IPS DF 19.7 (cell line): ENCODE measurements around the gene RAB27A.
"Not testable (repeated sequence)": the region's sequence is repeated elsewhere in the genome, so short reads cannot be mapped to it uniquely, and the experiment has no call there.

Experiments
- DNase-seq: peaks from one replicate; pipeline ENCODE4 v3.0.0-alpha.2; 2013; ENCODE audit warnings: low read depth, low spot score

RAB27A gene

GRCh38 chr15:55250392-55250791 is 39.2 kb downstream of the RAB27A start:
- DNase-seq = no peak

DNA sequence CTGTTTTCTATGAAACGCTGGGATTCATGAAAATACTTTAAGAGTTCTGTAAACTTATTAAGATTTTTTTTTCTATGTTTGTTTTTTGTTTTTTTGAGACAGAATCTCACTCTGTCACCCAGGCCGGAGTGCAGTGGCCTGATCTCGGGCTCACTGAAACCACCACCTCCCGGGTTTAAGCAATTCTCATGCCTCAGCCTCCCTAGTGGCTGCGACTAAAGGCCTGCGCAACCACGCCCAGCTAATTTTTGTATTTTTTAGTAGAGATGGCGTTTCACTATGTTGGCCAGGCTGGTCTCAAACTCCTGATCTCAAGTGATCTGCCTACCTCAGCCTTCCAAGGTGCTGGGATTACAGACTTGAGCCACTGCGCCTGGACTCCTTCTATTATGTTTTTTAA is 39.7 kb downstream of the RAB27A start:
- DNase-seq = not testable (repeated sequence)

- no peak for DNase-seq
Measured at GRCh38 chr15:55248895-55249294, 40.7 kb downstream of the RAB27A start.

DNA sequence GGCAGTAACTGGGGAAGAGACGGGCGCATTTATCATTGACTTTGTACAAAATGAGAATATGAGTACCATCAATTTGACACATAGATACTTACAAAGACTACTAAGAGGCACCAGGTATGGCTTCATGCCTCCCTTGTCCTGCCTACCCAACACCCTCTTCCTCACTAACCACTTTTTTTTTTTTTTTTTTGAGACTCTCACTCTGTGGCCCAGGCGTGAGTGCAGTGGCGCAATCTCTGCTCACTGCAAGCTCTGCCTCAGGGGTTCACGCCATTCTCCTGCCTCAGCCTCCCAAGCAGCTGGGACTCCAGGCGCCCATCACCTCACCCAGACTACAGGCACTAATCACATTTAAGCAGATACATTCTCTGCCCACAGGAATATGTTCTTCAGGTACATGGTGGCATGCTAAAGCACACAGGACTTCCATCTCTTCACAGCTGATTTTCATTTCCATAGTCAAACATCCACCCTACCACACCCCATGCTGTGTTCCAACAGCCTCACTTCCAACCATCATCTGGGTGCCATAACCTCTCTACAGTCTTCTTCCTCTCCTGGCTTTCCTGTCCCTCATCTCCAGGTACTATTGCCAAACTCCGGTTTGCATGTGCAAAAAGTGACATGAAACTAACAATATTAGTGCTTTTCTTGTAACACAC is 41.7 kb downstream of the RAB27A start:
- no peak for DNase-seq

GRCh38 chr15:55247311-55247710 is 42.3 kb downstream of the RAB27A start:
- DNase-seq = no peak

DNA sequence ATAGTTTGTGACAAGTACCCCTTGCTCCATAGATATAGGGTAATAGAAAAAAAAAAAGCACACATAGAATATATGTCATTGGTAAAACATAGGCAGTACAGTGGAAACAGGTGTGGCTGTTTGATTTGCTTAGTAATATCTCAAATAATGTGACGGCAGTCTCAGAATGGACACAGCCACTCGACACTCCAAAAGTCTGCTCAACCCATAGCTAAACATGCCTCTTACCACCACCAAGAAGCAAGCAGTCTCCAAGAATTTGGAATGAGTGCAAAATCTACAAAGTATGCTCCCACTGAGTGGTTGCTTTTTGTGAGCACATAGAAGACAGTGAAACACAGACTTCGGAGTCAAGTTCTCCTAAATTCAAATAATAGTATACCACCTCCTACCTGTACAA is 43.0 kb downstream of the RAB27A start:
- no peak for DNase-seq

DNA sequence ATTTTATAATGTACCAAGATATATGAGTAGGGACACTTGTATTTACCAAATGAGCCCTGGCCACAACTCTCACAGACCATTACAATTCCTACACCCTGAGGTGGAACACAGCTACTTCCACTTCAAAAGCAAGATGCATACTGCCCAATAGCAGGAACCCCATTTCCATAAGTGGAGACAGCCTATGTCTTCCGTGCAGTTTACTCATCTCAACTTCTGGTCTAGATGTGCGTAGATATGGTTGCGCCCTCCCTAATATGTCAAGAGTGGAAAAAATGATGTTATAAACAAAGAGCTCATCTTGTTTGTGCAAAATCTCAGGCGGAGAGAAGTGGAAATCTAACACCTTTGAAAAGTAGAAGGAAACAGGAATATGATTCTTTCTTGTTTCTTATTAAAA is 44.6 kb downstream of the RAB27A start:
- no peak for DNase-seq

GRCh38 chr15:55241891-55242290 is 47.7 kb downstream of the RAB27A start:
- DNase-seq = no peak

- DNase-seq = no peak
Measured at GRCh38 chr15:55241186-55241585, 48.4 kb downstream of the RAB27A start.

DNA sequence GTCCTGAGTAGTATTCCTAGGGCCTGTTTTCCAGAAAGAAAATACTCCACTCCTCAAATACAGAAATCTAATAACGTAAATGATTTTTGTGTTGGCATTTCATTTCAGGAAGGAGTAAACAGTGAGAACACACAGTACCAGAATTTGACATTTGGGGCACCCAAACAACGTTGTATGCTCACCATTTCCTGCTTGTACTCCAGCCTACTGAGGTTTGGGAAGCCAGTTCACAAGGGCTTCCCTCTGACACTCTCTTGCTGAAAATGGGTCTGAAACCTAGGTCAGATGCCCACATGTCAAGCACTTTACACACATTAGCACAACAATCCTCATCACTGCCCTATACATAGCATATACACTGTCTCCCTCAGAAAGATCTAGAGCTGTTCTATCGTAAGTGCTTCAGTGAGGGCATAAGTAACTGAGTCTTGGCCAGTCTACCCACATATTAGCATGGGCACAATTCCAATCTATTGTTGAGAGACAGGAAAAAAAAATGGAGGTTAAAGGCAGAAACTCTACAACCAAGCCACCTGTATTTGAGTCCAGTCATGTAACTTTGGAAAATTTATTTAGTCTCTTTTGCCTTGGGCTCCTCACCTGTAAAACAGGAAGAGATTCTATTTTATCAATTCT is 49.4 kb downstream of the RAB27A start:
- no peak for DNase-seq

GRCh38 chr15:55239440-55240124 is 50.0 kb downstream of the RAB27A start:
- DNase-seq = no peak

DNA sequence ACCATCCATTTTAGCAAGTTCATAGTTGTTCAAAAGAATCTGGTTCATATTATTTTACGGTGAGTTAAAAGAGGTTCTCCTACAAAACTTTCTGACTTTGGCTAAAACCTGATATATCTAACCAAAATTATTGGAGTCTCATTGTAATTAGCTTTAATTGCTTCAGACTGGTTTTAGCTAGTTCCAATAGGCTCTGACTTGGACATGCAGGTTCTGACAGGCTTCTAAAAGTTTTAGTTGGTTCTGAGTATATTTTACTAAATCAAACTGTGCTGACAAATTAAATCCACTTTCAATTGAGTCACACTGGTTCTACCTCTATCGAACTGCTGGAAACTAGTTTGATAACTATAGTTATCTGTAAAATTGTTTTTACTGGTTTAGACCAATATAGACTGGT is 50.7 kb downstream of the RAB27A start:
- no peak for DNase-seq

DNA sequence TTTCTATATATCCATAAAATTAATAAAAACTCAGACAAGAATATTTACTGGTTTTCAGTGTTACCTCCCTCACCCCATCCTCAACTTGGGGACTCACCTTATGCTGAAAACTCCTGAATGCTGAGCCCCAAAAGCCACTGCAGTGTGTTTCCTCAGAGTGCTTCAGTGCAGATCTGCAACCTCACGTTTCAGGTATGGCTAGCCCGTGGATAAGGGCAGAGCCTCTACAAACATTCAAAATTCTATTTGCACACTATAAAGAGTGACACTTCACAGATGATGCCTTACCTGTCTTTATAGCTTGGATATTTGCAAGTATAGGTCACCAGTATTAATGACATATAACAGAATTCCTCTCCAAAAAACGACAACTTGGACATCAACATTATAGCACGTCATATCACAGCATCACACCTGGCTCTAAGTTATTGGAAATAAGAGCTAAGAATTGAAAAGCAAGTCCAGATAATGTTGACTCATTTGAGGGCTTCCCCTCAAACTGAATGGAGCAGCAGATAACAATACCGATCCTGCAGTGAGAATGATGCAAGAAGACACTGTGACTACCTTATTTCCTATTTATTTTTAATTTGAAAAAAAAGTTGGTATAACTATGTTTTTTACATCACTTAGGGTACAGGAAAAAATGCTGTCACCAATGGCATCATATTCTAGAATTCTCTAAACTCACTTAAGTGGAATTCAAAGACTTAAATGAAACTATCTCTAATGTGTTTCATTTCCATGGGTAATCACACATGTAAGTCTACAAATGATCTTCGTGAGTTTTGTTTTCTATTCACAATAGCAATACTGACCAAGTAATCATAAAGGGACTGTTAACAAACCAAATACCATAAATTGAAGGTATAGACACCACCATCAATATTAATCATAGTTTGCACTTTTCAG is 52.1 kb downstream of the RAB27A start:
- no peak for DNase-seq

DNA sequence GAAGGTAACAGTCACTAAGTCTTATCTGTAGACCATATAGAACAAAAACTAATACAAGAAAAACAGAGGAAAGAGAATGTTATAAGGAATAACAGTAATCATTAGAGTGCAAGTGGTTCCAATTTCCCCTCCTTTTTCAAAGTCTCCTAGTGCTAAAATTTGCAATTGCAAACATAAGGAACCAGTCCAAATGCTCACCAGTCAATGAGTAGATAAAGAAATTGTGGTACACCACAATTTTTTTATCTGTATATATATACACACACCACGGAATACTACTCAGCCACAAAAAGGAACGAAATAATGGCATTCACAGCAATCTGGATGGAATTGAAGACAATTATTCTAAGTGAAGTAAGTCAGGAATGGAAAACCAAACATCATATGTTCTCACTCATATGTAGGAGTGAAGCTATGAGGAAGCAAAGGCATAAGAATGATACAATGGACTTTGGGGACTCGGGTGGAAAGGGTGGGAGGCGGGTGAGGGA is 54.0 kb downstream of the RAB27A start:
- DNase-seq = no peak

DNA sequence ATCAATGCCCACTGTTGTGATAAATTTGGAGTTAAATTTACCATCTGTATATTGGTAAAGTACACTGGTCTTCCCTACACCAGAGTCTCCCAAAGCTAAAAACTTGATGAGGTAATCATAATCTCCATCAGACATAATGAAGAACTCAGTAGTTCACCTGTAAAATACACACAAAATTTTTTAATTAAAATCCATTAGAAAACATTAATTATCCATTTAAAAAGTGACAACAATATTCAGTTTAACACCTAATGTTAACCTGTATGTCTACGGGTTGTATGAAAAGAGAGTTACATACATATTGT is 54.9 kb downstream of the RAB27A start:
- no peak for DNase-seq

GRCh38 chr15:55234104-55234799 is 55.4 kb downstream of the RAB27A start:
- DNase-seq = no peak

DNA sequence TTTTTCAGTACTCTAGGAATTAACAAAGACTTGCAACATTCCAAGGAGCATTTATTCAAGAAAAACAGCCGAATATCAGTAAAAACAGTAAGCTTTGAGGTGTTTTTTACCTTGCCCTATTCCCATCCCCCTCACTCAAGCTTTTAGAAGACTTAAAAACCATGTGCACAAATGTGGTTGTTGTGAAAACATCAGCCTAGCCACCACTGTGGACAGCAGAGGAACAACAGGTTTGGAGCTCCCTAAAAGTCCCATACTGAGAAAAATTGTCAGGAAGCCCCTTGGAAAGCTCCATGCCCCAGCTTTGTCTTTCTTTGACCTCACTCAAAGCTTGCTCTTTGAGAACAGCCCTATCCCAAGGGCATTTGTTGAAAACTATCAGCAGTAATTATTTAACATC is 58.2 kb downstream of the RAB27A start:
- DNase-seq = no peak

DNA sequence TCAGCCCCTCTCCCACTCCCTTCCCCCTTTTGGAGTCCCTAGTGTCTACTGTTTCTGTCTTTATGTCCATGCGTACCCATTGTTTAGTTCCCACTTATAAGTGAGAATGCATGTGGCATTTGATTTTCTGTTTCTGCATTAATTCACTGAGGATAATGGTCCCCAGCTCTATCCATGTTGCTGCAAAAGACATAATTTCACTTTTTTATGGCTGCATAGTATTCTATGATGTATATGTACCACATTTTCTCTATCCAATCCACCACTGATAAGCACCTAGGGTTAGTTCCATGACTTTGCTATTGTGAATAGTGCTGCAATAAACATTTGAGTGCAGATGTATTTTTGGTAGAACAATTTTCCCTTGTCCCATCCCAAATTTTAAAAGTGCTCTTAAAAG is 58.7 kb downstream of the RAB27A start:
- no peak for DNase-seq

DNA sequence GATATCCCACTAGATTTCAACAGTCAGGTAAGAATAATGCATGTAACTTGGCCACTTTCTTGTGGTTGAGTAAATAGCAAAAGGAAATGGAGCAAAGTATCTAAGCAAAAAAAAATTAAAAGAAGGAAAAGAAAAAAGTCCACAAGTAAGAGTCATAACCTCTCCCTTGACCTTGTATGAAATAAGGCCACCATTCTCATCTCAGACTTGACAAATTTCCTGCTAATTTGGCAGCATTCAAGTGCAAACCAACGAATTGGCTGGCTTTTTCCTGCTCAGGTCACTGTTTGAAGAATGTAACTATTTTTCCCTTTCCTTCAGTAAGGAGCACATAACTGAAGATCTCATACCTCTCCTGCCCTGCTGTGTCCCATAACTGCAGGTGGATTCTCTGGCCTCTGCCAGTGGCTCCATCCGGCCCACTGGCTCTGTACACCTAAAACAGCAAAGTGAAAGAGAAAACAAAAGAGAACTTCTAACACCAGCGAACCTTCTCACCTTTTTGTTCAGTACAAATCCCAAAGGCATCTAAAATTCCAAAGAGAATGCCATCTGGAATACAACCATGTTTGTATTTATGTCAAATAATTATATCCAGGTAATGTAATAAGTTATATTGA is 59.5 kb downstream of the RAB27A start:
- no peak for DNase-seq

GRCh38 chr15:55226127-55226526 is 63.5 kb downstream of the RAB27A start:
- DNase-seq = no peak

- no peak for DNase-seq
Measured at GRCh38 chr15:55224892-55225291, 64.7 kb downstream of the RAB27A start.
